Left lobe of liver (tissue), 2 donors: Measurements from ENCODE around the gene MARCHF5. TPM values are rescaled to one million over a fixed set of nuclear protein-coding genes. Genes with fewer than 3 reads are reported as not detected.

Source experiments
- ATAC-seq: fragments of 200-7000 bp; cut with Tn5 transposase; one replicate; pipeline ENCODE4 v1.9.1; 2020; ENCODE audit warnings: mild to moderate bottlenecking, moderate library complexity
- DNase-seq: peaks from one replicate; pipeline ENCODE4 v3.0.0-alpha.2; 2020; ENCODE audit warnings: low spot score
- total RNA-seq: library from RNA; stranded (reverse); gene quantifications from one replicate; pipeline ENCODE4 v1.2.1, GENCODE V29; 2021
- donor health status: DM: no; HTN: no; CAD: no; lungs with moderate emphysema.
- donor health status: DM: no; HTN: yes; CAD: no.

Gene MARCHF5
- 24.7 TPM for total RNA-seq

DNA sequence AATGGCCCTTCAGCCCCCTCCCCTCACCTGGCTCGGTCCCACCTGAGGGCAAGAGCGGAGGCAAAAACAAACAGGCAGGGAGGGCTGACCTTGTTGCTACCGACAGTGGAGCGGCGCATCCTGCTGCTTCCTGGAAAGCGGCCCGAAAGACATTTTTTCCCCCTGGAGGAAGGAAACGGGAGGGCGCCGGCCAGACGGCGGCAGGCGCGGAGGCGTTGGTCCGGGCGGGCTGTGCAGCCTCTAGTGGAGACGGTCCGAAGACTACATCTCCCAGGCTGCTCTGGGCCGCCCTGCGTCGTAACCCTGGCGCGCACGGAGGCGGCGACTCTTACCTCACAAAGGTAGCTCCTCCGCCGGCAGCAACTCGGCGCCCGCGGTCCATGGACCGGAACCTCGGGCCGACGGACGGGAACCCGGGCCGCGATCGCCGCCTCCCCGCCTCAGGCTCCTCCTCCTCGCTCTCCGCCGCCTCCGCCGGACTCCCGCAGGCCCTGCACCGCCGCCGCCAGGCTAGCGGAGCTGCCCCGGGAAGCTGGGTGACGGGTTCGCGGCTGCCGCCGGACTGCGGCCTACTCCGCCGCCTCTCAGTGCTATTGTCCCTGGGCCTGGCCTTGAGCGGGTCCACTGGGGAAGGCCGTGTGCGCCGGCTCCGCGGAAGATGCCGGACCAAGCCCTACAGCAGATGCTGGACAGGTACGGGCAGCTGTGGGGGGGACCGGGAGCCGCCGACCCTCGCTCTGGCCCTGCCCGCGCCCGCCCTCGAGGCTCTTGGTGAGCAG, at the start of gene MARCHF5, which contains the start of gene CPEB3:
Gene MARCHF5 (plus strand): TSS at position 331 of the 779 bp plus-strand sequence. CDS start 328 bp downstream, at position 659.
Gene CPEB3 (minus strand): TSS at position 242 of the 779 bp plus-strand sequence. CDS start 50,728 bp downstream, outside the sequence.
- ATAC-seq (peak; percentile 94), DNase-seq (peak; percentile 98)

DNA sequence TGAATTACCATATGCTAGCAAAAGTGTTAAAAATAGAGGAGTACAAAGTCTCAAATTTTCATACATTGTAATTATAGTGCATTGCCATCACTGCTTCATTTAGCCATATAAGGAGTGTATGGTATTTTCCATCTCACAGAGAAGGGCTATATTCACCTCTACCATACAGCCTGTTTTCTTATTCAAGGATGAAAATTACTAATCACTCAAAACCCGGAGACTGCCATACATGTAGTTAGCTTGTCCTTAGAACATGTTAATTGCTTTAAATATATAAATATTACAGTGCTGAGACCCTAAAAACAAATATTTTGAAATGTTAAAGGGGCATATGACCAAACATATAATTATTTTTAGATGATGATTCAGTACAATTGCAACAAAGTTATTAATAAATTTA, 49.5 kb upstream of the MARCHF5 start:
- DNase-seq (no peak), ATAC-seq (no peak)

GRCh38 chr10:92242380-92242779, 48.6 kb upstream of the MARCHF5 start:
- ATAC-seq (no peak), DNase-seq (no peak)

GRCh38 chr10:92242910-92243671, 47.9 kb upstream of the MARCHF5 start:
- peak; percentile 65 for ATAC-seq
- peak; percentile 79 for DNase-seq

- no peak for DNase-seq
- ATAC-seq, result no peak
Measured at GRCh38 chr10:92244796-92245195, 46.2 kb upstream of the MARCHF5 start.

GRCh38 chr10:92248566-92248965, 42.4 kb upstream of the MARCHF5 start:
- DNase-seq (no peak), ATAC-seq (no peak)

GRCh38 chr10:92263396-92263795, 27.6 kb upstream of the MARCHF5 start:
- ATAC-seq, result no peak
- DNase-seq, result no peak

DNA sequence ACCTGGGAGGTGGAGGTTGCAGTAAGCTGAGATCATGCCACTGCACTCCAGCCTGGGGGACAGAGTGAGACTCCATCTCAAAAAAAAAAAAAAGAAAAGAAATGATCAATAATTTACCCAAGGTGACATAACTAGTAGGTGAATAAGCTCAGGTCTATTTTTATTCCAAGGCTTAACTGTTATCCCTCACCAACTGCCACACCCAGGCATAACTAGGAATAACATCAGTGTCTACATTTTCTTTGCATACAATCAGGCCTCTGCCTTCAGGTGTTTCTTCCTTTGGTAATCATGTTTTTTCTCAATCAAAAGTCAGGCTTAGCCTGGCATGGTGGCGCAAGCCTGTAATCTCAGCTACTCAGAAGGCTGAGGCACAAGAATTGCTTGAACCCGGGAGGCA, 26.7 kb upstream of the MARCHF5 start:
- ATAC-seq (no peak), DNase-seq (no peak)

DNA sequence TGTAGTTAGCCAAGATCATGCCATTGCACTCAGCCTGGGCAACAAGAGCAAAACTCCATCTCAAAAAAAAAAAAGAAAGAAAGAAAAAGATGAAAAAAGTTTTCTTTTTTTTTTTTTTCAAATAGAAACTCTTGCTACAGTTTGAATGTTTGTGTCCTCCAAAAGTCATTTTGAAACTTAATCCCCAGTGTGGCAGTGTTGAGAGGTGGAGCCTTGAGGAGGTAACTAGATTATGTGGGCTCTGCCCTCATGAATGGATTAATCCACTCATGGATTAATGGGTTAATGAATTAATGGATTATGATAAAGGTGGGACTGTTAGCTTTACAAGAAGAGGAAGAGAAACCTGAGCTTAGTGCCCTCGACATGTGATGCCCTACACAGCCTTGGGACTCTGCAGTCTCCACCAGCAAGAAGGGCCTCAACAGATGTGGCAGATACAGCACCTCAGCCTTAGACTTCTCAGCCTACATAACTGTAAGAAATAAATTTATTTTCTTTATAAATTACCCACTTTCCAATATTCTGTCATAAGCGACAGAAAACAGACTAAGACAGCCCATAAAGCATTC, 25.2 kb upstream of the MARCHF5 start:
- no peak for DNase-seq
- ATAC-seq, result no peak

GRCh38 chr10:92267343-92267742, 23.6 kb upstream of the MARCHF5 start:
- ATAC-seq, result no peak
- DNase-seq, result no peak

DNA sequence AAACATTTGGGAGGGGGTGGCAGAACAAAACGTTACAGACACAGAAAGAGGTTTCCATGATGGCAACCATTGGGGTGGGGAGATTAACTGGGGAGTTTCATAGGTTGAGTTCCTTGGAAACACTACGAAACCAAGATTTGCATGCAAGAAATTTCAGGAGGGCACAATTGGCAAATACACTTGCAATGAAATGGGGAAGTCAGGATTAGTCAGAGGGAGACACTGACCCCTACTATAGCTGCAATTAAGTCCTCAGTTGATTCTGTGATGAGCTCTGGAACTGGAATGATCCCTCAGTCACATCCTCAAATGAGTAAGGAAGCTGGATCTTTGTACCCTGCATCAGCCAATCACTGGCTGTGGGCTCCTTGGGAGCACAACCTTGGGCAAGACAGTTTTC, 22.2 kb upstream of the MARCHF5 start:
- no peak for ATAC-seq

DNA sequence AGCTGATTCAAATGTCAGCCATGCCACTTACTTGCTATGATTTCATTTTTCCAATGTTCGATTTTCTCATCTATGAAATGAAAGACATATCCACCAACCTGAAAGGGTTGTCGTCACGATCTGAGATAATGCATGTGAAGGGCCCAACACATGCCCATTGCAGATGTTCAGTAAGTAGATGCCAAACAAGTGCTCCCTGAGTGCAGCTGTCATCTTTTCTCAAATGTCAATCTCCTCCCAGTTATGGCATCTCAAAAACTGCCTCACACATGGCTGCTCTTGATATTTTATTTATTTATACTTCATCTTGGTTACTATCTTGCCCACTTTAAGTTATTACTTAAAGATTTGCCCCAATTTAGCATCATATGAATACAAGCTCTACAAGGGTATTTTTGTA, 16.9 kb upstream of the MARCHF5 start:
- ATAC-seq (no peak), DNase-seq (no peak)

More for the DNA sequence above, 22.2 kb upstream of the MARCHF5 start:
- DNase-seq, result no peak

- ATAC-seq, result no peak
Measured at GRCh38 chr10:92278996-92279696, 11.8 kb upstream of the MARCHF5 start.

DNA sequence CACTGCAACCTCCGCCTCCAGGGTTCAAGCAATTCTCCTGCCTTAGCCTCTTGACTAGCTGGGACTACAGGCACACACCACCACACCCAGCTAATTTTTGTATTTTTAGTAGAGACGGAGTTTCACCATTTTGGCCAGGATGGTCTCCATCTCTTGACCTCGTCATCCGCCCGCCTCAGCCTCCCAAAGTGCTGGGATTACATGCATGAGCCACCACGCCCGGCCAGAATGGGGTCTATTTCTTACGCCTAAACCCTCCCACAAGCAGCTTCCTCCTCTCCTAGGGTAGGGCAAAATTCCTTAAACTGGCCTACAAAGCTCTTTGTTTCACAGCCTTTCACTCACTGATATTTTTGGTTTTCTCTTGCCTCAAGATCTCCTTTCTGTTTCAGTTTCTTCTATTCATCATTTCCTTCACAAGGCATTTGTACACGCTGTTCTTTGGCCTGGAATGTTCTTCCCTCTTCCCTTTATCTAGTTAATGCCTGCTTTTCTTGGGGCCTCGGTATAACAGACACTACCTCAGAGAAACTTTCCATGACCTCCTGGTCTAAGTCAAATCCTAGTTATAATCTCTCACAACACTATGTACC, 6.8 kb upstream of the MARCHF5 start:
- DNase-seq (no peak), ATAC-seq (peak; percentile 34)

More at GRCh38 chr10:92278996-92279696, 11.8 kb upstream of the MARCHF5 start:
- no peak for DNase-seq

DNA sequence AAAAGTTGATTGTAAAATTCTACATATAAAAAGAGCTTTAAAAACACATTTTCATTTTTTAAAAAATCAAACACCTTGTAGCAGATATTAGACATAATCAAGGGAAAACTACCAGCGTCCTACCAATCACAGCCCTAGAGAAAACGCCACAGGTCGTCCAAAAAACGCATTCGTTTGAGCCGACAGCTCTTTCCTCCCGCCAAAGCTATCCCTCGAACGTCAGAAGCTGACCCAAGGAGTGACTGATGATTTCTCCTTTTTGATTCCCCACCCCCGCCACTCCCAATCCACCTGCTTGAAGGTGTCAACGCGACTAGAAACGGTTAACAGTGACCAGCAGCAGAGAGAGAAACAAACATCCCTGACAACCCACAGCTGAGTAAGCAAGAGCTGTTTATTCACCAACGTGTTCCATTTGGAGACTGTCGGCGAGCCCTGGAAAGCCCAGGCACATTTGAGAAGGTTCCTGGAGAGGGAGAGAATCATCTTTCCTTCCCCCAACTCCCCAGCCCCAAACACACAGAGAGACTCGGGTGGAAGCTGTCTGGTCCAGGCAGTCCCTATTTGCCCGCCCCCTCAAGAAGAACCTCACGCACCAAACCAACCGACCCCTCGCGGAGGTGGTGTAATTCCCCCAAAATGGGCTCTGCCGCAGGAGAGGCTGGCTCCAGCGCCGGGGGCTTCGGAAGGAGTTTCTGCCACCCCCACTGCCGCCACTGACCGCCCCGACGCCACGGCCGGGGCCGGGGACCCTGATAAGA, 711 bp upstream of the MARCHF5 start:
- ATAC-seq (peak; percentile 58), DNase-seq (peak; percentile 63)

DNA sequence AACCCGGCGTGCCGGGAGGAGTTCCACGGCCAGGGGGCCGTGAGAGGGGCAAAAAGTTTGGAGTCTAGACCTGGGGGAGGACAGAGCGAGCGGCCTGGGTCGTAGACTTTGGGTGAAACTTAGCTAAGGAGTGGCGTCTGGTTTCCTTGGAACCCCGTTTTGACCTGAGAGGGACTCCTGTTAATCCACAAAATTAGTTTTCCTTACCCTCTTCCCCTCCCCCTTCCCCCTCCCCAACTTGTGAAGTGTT, 574 bp downstream of the MARCHF5 start:
- ATAC-seq (peak; percentile 2), DNase-seq (no peak)

DNA sequence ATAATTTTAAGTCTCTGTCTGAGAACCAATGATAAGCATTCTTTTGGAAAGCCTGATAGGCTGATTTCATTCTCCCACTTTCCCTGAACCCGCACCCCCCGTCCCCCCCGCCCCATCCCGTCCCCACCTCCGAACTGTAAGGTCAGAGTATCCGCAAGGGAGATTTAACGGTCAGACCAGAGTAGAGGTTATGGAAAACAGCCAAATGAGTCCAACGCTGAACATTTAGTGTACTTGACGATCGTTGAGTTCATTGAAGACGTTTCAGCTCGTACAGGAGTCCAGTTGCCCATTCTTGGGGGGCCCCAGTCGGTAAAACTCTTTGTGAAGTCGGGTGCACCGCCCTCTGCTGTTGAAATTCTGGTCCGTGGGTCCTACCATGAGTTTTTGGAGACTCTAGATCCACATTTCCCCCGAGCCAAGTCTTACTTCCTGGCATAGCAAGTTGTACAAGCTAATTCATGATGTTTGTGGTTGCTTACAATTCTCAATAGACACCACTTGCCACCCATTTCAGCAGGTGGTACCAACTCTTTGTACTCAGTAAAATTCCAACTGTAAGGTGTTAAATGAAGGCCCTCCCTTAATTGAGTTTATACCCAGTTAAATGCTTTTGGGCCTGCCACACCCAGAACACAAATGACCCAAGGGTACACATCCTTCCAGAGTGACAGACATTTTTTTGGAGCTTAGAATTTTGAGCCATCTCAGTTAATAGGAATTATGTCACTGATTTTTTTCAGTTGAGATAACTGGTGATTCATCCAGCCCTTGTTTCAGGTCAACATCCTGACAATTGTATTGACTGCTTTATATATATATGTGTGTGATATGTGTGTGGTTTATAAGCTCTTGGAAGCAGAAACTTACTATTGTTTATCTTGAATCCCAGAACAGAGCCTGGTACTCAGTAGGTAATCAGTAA, 1.2 kb downstream of the MARCHF5 start:
- ATAC-seq, result peak; percentile 6
- DNase-seq, result peak; percentile 63

GRCh38 chr10:92298487-92298886, 7.5 kb downstream of the MARCHF5 start:
- DNase-seq (no peak), ATAC-seq (no peak)

DNA sequence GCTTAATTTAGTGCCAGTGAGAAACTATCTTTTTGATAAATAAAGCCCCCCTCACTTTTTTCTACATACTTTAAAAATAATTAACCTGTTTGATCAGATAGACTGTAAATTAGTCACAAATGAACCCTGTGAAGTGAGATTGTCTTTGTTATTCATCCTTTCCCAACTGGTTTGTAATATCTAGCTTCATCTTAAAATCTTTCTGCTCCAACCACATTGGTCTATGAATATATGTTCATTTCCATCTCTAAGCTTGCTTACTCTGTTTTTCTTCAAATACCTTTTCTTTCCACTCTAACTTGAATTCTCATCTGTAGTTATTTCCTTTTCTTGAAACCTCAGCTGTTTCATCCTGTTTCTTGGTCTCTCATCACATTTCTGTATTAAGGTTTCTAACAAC, 12.1 kb downstream of the MARCHF5 start:
- DNase-seq, result no peak
- no peak for ATAC-seq
